Measurements from ENCODE around the gene FGF7. TPM values are rescaled to one million over a fixed set of nuclear protein-coding genes. Genes with fewer than 3 reads are reported as not detected.
"Not testable (repeated sequence)": the region's sequence is repeated elsewhere in the genome, so short reads cannot be mapped to it uniquely, and the experiment has no call there.

FGF7 gene
- total RNA-seq, 1 donor from 2014 or later, result 35.0 TPM

- DNase-seq, result no peak
Observed at GRCh38 chr15:49495993-49496753, 73.1 kb downstream of the FGF7 start.

GRCh38 chr15:49501586-49501985 lies 78.5 kb downstream of the FGF7 start:
- no peak for DNase-seq

GRCh38 chr15:49506341-49506740 lies 83.3 kb downstream of the FGF7 start:
- DNase-seq, result no peak

GRCh38 chr15:49507261-49507660 lies 84.2 kb downstream of the FGF7 start:
- no peak for DNase-seq

GRCh38 chr15:49512739-49513138 lies 89.7 kb downstream of the FGF7 start:
- not testable (repeated sequence) for DNase-seq

- DNase-seq, result no peak
Observed at GRCh38 chr15:49521802-49522201, 98.8 kb downstream of the FGF7 start.

GRCh38 chr15:49528289-49528688 lies 105.2 kb downstream of the FGF7 start:
- no peak for DNase-seq

- no peak for DNase-seq
Observed at GRCh38 chr15:49530092-49530491, 107.0 kb downstream of the FGF7 start.

Other genes starting within 250 kb of the FGF7 start
- gene FAM227B, start 197.6 kb downstream of the FGF7 start, total RNA-seq, result 8.2 TPM
- 40.9 TPM for gene DTWD1, start 197.8 kb downstream of the FGF7 start, total RNA-seq